ENCODE results near the gene NAA38.

- TF ChIP-seq ZNF292 (tag by site-specific recombination; IDR thresholded peaks at IDR 0.05; ENCODE audit: borderline replicate concordance, low read depth) (no peak), ZNF76 (tag by site-specific recombination; IDR thresholded peaks at IDR 0.05; ENCODE audit: borderline replicate concordance, low read depth) (no peak)
Measured at GRCh38 chr17:7840875-7841274, 16.5 kb downstream of the NAA38 start.

Measured in HEK293 (cell line).